Transverse colon (tissue), 4 donors: Measurements from ENCODE around the gene CATSPER1.

Experiments
- EP300 ChIP-seq: sonication (generic); formaldehyde crosslinking; IDR thresholded peaks from one replicate; pipeline ENCODE4 v1.6.1; 2017; ENCODE audit warnings: antibody characterized with exemption, low read depth
- POLR2A ChIP-seq: fragments of 450-650 bp; IDR thresholded peaks from one replicate; pipeline ENCODE4 v1.6.1; 2016; ENCODE audit warnings: antibody characterized with exemption, mild to moderate bottlenecking, moderate library complexity
- POLR2AphosphoS5 ChIP-seq, 3 donors: sonication (generic); formaldehyde crosslinking; IDR thresholded peaks; one replicate each; pipeline ENCODE4 v1.6.1; 2016; ENCODE audit warnings: antibody characterized with exemption in 3 of 3
- TF ChIP-seq, protein P1 (sequence below), 5 experiments: fragments of 200-600 bp in 3 of 5; fragments of 450-650 bp in 2 of 5; sonication (generic) in 3 of 5; IDR thresholded peaks; 1 replicate in 2 of 5; 2 replicates in 3 of 5; pipeline ENCODE4 v1.5.1; 2016 to 2017; ENCODE audit warnings: antibody characterized with exemption in 5 of 5, inconsistent platforms in 3 of 5, mild to moderate bottlenecking in 2 of 5, moderate library complexity in 1 of 5

DNA sequence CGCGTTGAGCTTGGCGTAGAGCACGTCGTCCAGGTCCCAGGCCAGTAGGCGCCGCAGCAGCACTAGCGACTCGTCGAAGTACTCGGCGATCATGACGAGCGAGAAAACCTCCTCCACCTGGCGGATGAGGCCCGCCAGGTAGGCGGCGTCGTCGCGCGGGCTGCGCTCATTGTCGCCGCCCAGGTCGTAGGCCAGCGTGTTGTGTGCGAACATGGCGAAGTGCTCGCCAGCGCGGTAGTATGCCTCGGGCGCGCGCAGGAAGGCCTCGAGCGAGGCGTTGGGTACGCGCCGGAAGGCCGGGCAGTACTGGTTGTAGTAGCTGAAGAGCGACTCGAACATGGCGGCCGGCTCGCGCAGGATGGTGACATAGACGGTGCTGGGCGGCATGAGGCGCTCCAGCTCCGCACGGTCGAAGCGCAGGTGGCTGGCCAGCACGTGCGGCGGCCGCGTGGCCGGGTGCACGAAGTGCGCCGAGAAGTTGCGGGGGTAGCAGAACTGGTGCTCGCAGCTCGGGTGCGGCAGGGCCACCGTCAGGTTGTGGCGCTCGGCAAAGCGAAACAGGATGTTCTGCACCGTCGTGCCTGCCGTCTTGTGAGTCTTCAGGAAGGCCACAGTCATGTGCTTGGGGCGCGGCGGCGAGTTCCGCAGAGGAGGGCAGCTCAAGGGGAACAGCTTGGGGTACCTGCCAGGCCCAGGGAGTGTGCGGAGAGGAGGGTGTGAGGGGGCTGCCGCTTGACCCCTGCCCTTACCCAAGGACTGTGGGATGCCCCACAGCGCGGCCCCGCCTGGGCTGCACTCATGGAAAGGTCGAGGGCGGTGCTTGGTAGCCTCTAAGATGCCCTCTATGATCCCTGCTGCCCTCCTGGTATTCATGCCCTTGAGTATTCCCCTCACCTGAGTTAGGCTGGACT is 17.0 kb upstream of the CATSPER1 start:
- TF ChIP-seq, protein P1, sequence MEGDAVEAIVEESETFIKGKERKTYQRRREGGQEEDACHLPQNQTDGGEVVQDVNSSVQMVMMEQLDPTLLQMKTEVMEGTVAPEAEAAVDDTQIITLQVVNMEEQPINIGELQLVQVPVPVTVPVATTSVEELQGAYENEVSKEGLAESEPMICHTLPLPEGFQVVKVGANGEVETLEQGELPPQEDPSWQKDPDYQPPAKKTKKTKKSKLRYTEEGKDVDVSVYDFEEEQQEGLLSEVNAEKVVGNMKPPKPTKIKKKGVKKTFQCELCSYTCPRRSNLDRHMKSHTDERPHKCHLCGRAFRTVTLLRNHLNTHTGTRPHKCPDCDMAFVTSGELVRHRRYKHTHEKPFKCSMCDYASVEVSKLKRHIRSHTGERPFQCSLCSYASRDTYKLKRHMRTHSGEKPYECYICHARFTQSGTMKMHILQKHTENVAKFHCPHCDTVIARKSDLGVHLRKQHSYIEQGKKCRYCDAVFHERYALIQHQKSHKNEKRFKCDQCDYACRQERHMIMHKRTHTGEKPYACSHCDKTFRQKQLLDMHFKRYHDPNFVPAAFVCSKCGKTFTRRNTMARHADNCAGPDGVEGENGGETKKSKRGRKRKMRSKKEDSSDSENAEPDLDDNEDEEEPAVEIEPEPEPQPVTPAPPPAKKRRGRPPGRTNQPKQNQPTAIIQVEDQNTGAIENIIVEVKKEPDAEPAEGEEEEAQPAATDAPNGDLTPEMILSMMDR (IDR thresholded peaks at IDR 0.05): no peak
- no peak for TF ChIP-seq EP300
- TF ChIP-seq POLR2A: no peak
- no peak for TF ChIP-seq POLR2AphosphoS5 (IDR thresholded peaks at IDR 0.05)
